IPS DF 6.9 (cell line): Measurements from ENCODE around the gene CCDC170.

ENCODE experiments used
- DNase-seq: peaks from one replicate; pipeline ENCODE4 v3.0.0-alpha.2; 2013; ENCODE audit warnings: low read depth, low spot score
- H3K27ac ChIP-seq: one replicate; pipeline ENCODE4 v1.5.1; 2013; ENCODE audit warnings: low read length, control low read depth
- H3K27me3 ChIP-seq: 2 replicates; pipeline ENCODE4 v1.6.1; 2013; ENCODE audit warnings: mild to moderate bottlenecking, low read length; ENCODE audit not compliant: control insufficient read depth, insufficient read depth
- H3K36me3 ChIP-seq: 2 replicates; pipeline ENCODE4 v1.6.1; 2013; ENCODE audit warnings: low read length; ENCODE audit not compliant: control insufficient read depth, insufficient read depth
- H3K4me1 ChIP-seq: 2 replicates; pipeline ENCODE4 v1.6.1; 2013; ENCODE audit warnings: low read length; ENCODE audit not compliant: control insufficient read depth, insufficient read depth
- H3K4me3 ChIP-seq: 2 replicates; pipeline ENCODE4 v1.5.1; 2013; ENCODE audit warnings: mild to moderate bottlenecking, low read length
- H3K9me3 ChIP-seq: 2 replicates; pipeline ENCODE4 v1.6.1; 2013; ENCODE audit warnings: low read length, inconsistent platforms; ENCODE audit not compliant: control insufficient read depth, insufficient read depth
- WGBS: extraction: QIAGEN DNeasy Blood & Tissue Kit; methylation state at CpG from one replicate; pipeline ENCODE4 v1.1.7; 2013; ENCODE audit warnings: mixed read lengths, missing lambda C conversion rate; ENCODE audit not compliant: insufficient read length, insufficient coverage; 5-methylcytosine and 5-hydroxymethylcytosine counted together

CCDC170 gene

DNA sequence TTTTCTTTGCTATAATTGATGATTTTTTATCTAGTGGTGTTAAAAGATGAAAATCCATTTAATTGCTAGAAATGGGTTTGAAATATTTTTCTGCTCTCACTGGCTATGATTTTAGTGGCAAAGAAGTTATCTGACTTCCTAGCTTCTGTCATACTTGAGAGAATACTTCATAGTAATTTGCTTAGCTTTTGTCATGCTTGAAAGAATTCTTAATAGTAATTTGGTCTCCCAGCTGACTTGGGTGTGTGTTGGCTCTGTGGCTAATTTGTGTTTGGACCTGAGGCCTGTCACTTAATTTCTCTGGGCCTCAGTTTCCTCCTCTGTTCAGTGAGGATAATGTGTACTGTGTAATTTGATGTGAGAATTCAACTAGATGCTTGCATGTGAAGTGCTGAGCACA lies 29.1 kb upstream of the CCDC170 start:
- Histone ChIP-seq H3K27ac (no peak overlapping the region), H3K4me1 (no peaks in the 10 kb centered on the region), H3K4me3 (no peak overlapping the region), H3K27me3 (no peaks in the 10 kb centered on the region), H3K9me3 (no peaks in the 10 kb centered on the region), H3K36me3 (peaks cover 2% of the 10 kb centered on the region; the same call in 1 of the 2 replicates)
- no peak for DNase-seq

DNA sequence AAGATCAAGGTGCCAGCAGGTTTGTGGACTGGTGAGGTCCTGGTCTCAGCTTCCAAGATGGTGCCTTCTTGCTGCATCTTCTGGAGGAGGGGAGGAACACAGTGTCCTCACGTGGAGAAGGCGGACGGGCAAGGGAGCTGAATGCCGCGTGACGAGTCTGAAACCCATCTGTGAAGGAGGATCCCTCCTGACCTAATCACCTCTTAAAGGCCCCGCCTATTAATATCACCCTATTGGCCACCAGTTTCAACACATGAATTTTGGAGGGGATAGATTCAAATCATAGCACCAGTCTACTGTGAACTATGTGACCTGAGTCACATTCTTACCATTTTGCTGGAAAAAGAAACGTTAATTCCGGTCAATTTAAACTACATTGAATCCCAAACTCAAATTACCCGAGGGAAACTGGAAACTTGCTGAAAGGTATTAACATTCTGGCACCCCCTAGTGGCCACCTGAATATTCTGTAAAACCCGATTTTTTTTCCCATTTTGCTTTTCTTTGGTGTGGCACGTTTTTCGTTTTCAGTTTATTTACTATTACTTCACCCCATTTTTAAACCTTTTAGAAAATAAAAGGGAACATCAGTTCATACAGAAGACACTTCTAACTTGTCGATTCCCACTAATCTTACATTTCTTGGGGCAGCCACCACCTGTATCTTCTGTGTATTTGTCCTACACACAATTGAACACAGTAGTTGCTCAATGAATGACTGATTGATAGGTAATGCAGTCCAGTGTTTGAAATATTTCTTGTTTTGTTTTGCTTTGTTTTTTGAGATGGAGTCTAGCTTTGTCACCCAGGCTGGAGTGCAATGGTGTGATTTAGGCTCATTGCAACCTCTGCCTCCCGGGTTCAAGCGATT lies 17.9 kb upstream of the CCDC170 start:
- WGBS: no CpG with 5 or more reads among the region's 16 CpGs
- no peaks in the 10 kb centered on the region for H3K27me3 ChIP-seq
- no peak for DNase-seq

DNA sequence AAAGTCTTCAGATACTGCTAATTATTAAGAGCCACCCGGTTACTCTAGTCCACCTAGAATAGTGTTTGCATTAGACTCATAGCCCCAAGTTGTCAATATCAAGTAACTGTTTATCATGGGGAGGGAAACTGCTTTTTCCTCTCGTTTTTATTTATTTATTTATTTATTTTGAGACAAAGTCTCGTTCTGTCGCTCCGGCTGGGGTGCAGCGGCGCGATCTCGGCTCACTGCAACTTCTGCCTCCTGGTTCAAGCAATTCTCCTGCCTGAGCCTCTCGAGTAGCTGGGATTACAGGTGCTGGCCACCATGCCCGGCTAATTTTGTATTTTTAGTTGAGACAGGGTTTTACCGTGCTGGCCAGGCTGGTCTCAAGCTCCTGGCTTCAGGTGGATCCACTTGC lies 16.1 kb upstream of the CCDC170 start:
- Histone ChIP-seq H3K9me3 (no peaks in the 10 kb centered on the region), H3K27me3 (no peaks in the 10 kb centered on the region), H3K4me3 (no peak overlapping the region), H3K4me1 (no peaks in the 10 kb centered on the region), H3K36me3 (no peaks in the 10 kb centered on the region), H3K27ac (no peak overlapping the region)
- no peak for DNase-seq
- WGBS: no CpG with 5 or more reads among the region's 12 CpGs

More for the DNA sequence above, 17.9 kb upstream of the CCDC170 start:
- H3K27ac ChIP-seq: no peak overlapping the region
- H3K9me3 ChIP-seq: no peaks in the 10 kb centered on the region
- H3K4me3 ChIP-seq: no peak overlapping the region
- H3K36me3 ChIP-seq: no peaks in the 10 kb centered on the region
- no peaks in the 10 kb centered on the region for H3K4me1 ChIP-seq

DNA sequence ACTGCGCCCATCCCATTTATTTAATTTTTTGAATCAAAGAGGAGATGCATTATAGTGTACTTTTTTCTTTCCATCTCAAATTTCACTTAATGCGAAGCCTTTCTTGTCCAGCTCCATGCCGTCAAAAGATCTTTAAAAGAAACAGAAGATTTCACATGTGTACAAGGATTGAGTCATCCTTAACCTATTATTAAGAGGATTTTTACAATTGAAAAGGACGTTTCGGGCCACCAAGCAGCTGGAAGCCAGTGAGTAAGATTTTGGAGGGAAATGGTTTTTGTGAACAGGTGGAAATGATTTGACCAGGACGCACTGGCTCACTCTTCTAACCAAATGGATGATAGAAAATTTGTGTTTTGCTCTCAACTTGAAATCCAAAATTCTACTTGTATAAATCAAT lies 15.1 kb upstream of the CCDC170 start:
- H3K36me3 ChIP-seq: no peaks in the 10 kb centered on the region
- no peak overlapping the region for H3K4me3 ChIP-seq
- H3K27me3 ChIP-seq: no peaks in the 10 kb centered on the region
- WGBS: no CpG with 5 or more reads among the region's 6 CpGs
- no peak overlapping the region for H3K27ac ChIP-seq
- no peaks in the 10 kb centered on the region for H3K4me1 ChIP-seq
- H3K9me3 ChIP-seq: no peaks in the 10 kb centered on the region
- DNase-seq: no peak

DNA sequence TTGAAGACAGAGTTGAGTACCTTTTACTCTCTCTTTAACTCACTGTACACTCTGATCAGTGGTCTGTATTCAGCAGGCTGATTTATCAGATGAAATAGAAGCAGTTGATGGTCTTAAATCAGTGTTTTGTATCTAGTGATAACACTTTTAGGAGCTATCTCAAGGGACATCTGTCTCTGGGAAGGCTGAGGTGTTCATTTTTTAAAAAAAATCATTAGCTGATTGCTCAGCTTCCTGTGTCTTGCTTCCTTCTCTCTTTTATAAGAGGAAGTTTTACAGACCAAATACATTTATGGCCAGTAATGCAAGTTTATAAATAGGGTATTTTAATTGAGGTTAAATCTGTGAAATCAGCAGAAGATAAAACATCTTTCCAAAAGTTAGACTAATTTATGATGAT lies 12.0 kb upstream of the CCDC170 start:
- no peaks in the 10 kb centered on the region for H3K36me3 ChIP-seq
- DNase-seq: no peak
- H3K27me3 ChIP-seq: no peaks in the 10 kb centered on the region
- H3K9me3 ChIP-seq: no peaks in the 10 kb centered on the region
- H3K4me3 ChIP-seq: no peak overlapping the region
- H3K4me1 ChIP-seq: no peaks in the 10 kb centered on the region
- no peak overlapping the region for H3K27ac ChIP-seq

DNA sequence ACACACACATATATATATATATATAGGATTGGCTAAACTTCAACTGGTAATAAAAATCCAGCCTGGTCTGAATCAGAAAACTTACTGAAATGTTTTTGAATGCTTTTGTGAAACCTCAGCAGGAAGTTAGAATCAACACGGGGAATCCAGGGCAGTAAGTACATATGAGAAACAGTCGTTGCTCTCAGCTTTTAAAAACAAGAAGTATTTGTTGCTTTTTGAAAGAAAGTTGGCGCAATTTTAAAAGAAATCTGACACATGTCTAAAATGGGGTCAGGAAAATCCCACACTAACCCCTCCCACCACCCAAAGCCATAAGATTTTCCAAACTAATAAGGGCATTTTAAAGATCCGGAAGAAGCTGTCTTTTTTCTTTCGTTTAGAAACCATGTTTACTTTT lies 11.5 kb upstream of the CCDC170 start:
- H3K27ac ChIP-seq: no peak overlapping the region
- no peak for DNase-seq
- H3K4me3 ChIP-seq: no peak overlapping the region
- no peaks in the 10 kb centered on the region for H3K36me3 ChIP-seq
- H3K4me1 ChIP-seq: no peaks in the 10 kb centered on the region
- H3K27me3 ChIP-seq: no peaks in the 10 kb centered on the region
- H3K9me3 ChIP-seq: no peaks in the 10 kb centered on the region
- no CpG with 5 or more reads among the region's 5 CpGs for WGBS

DNA sequence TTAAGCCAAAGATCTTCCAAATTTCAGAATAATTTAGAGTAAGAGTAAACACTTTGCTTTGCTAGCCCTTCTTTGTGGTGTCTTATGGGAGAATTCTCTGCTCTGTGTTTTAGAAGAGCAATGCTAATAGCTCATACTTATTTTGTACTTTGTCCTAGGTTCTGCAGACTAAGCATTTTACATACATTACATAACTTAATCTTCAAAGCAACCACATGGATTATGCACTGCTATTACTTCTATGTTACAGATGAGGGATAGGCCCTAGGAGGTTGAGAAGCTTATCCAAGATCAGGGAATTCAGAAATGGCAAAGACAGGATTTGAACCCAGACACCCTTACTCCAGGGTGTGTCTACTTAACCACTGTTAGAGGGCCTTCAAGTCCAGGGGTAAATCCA lies 9.8 kb upstream of the CCDC170 start:
- no peak overlapping the region for H3K4me3 ChIP-seq
- H3K27ac ChIP-seq: no peak overlapping the region
- no peak for DNase-seq
- no peaks in the 10 kb centered on the region for H3K4me1 ChIP-seq
- no peaks in the 10 kb centered on the region for H3K27me3 ChIP-seq
- H3K9me3 ChIP-seq: no peaks in the 10 kb centered on the region
- H3K36me3 ChIP-seq: no peaks in the 10 kb centered on the region

DNA sequence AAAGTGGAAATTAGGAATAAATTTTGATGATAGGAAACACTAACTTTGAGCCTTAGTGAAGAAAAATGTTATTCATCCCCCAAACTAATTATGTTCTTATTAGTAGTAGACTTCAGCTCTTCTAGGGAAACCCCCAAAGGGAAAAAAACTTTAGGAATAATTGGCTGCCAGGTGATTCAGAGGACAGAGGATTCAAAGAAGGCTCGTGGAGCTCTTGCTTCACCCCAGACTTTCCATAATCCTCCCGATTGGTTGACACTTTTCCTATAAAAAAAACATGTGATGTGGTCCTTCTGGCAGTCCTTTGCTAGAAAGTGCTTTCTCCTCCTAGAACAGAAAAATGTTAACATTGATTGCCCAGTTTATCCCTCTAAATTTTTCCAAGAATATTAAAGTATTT lies 5.6 kb upstream of the CCDC170 start:
- no peaks in the 10 kb centered on the region for H3K4me1 ChIP-seq
- no peak overlapping the region for H3K4me3 ChIP-seq
- no CpG with 5 or more reads among the region's 2 CpGs for WGBS

DNA sequence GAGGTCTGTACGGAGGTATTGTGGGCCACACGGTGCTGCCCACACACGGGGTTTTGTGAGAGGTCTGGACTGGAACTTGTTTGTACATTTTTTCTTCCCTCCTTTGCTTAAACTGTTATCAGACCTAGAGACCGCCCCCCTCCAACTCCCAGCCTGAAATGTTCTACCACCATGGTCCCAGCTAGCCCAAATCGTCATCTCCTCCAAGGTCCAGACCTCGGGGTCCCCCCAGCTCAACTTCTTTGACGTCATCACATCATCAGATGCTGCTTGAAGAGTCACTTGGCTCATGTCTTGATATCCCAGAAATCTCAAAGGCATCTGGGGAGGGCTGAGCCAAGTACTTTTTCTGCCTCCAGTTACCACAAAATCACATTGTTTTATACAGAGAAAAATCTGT lies 2.8 kb upstream of the CCDC170 start:
- no peak for DNase-seq
- H3K36me3 ChIP-seq: no peaks in the 10 kb centered on the region
- H3K4me1 ChIP-seq: no peaks in the 10 kb centered on the region
- WGBS: no CpG with 5 or more reads among the region's 7 CpGs
- peaks cover 18% of the 10 kb centered on the region; the same call in 1 of the 2 replicates for H3K27me3 ChIP-seq
- H3K9me3 ChIP-seq: no peaks in the 10 kb centered on the region
- H3K4me3 ChIP-seq: no peak overlapping the region
- H3K27ac ChIP-seq: no peak overlapping the region

More for the DNA sequence above, 5.6 kb upstream of the CCDC170 start:
- no peak for DNase-seq
- Histone ChIP-seq H3K27ac (no peak overlapping the region), H3K9me3 (no peaks in the 10 kb centered on the region), H3K36me3 (no peaks in the 10 kb centered on the region), H3K27me3 (peaks cover 3% of the 10 kb centered on the region; the same call in 1 of the 2 replicates)

DNA sequence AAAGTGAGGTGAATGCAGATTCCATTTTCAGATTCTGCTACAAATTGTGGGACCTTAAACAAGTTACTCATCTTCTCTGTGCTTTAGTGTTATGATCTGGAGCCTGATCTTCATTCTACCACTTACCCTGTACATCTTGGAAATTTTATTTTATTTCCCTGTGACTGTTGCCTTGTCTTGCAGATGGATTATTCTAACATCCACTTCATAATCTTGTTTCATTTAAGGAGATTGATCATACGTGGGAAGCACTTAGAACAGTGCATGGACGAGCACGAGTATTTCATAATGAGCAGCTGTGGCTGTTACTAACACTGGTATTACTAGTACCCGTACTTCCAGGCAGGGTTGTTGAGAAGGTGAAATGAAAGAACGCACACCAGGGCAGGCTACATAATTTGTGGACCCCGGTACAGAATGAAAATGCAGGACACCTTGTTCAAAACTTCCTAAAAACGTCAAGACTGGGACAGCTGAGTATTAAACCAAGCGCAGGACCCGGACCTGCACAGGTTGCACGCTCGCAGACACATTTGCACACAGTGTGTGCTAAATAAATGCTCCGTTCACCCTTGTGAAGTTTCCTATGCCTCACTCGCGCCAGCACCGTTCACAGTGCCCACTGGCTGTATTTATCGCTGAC lies 535 bp upstream of the CCDC170 start:
- no peaks in the 10 kb centered on the region for H3K9me3 ChIP-seq
- H3K4me1 ChIP-seq: 0 out of 2 replicates have a peak, but pooled peaks cover 1% of the 10 kb centered on the region
- no peak overlapping the region for H3K27ac ChIP-seq
- H3K36me3 ChIP-seq: no peaks in the 10 kb centered on the region
- no peak for DNase-seq
- WGBS: no CpG with 5 or more reads among the region's 16 CpGs
- H3K4me3 ChIP-seq: peak overlapping the region; percentile 88
- peaks cover 18% of the 10 kb centered on the region; the same call in 1 of the 2 replicates for H3K27me3 ChIP-seq
